ENCODE data around the gene HSPA1A. TPM values are rescaled to one million over a fixed set of nuclear protein-coding genes. Genes with fewer than 3 reads are reported as not detected.
"Not testable (repeated sequence)": the region's sequence is repeated elsewhere in the genome, so short reads cannot be mapped to it uniquely, and the experiment has no call there.

Gene HSPA1A
- total and polyA plus RNA-seq, 2 donors (not counting 1 experiment from before 2014, with no cell fraction given) = 66.3 to 70.0 TPM

- H3K27me3 ChIP-seq (ENCODE audit: control insufficient read depth, insufficient read depth, low read length) = no peaks in the 10 kb centered on the region
- no peaks in the 10 kb centered on the region for H4K20me1 ChIP-seq (ENCODE audit: control insufficient read depth, extremely low read depth, insufficient read depth, low read length)
- no peak overlapping the region for H3K9ac ChIP-seq (ENCODE audit: insufficient read depth, low read length)
- no peak overlapping the region for H3K4me3 ChIP-seq (replicated peaks in 1 of 4; ENCODE audit: control extremely low read depth in 1 of 4, insufficient read depth in 1 of 4, low read depth in 3 of 4, low read length in 4 of 4)
- no peak for TF ChIP-seq EZH2 (IDR thresholded peaks at IDR 0.05; ENCODE audit: low read length, missing control alignments)
- no peak for TF ChIP-seq CTCF (conservative IDR thresholded peaks at IDR 0.05 in 1 of 2, IDR thresholded peaks at IDR 0.05 in 1 of 2; ENCODE audit: low read depth in 1 of 2, low read length in 2 of 2)
- DNase-seq (ENCODE audit: low read depth in 2 of 2) = no peak
- H3K4me1 ChIP-seq (ENCODE audit: control insufficient read depth, extremely low read depth, insufficient read depth, low read length) = no peaks in the 10 kb centered on the region
- H3K9me3 ChIP-seq (ENCODE audit: control insufficient read depth, insufficient read depth, low read depth, low read length) = no peaks in the 10 kb centered on the region
- no peak overlapping the region for H3K4me2 ChIP-seq (ENCODE audit: extremely low read depth, insufficient read depth, low read length)
- H2AFZ ChIP-seq (ENCODE audit: low read length) = no peak overlapping the region
- H3K27ac ChIP-seq (ENCODE audit: insufficient read depth, low read length) = no peak overlapping the region
- peaks cover 2% of the 10 kb centered on the region for H3K79me2 ChIP-seq (ENCODE audit: control insufficient read depth, insufficient read depth, low read length)
- H3K36me3 ChIP-seq (ENCODE audit: control insufficient read depth, insufficient read depth, low read length) = no peaks in the 10 kb centered on the region
Measured at GRCh38 chr6:31811645-31812044, 3.7 kb upstream of the HSPA1A start.

GRCh38 chr6:31813465-31813849 lies 1.9 kb upstream of the HSPA1A start:
- Histone ChIP-seq H4K20me1 (ENCODE audit: control insufficient read depth, extremely low read depth, insufficient read depth, low read length) (no peaks in the 10 kb centered on the region), H3K4me1 (ENCODE audit: control insufficient read depth, extremely low read depth, insufficient read depth, low read length) (no peaks in the 10 kb centered on the region), H2AFZ (ENCODE audit: low read length) (no peak overlapping the region), H3K4me2 (ENCODE audit: extremely low read depth, insufficient read depth, low read length) (peak overlapping the region; percentile 44), H3K79me2 (ENCODE audit: control insufficient read depth, insufficient read depth, low read length) (peaks cover 14% of the 10 kb centered on the region), H3K9me3 (ENCODE audit: control insufficient read depth, insufficient read depth, low read depth, low read length) (no peaks in the 10 kb centered on the region), H3K9ac (ENCODE audit: insufficient read depth, low read length) (no peak overlapping the region), H3K27me3 (ENCODE audit: control insufficient read depth, insufficient read depth, low read length) (no peaks in the 10 kb centered on the region), H3K27ac (ENCODE audit: insufficient read depth, low read length) (peak overlapping the region; percentile 48), H3K4me3 (replicated peaks in 1 of 4; ENCODE audit: control extremely low read depth in 1 of 4, insufficient read depth in 1 of 4, low read depth in 3 of 4, low read length in 4 of 4) (peak overlapping the region in 1 of 4 experiments; percentile 42), H3K36me3 (ENCODE audit: control insufficient read depth, insufficient read depth, low read length) (no peaks in the 10 kb centered on the region)
- TF ChIP-seq CTCF (conservative IDR thresholded peaks at IDR 0.05 in 1 of 2, IDR thresholded peaks at IDR 0.05 in 1 of 2; ENCODE audit: low read depth in 1 of 2, low read length in 2 of 2) (no peak), EZH2 (IDR thresholded peaks at IDR 0.05; ENCODE audit: low read length, missing control alignments) (no peak)
- DNase-seq (ENCODE audit: low read depth in 2 of 2) = no peak

DNA sequence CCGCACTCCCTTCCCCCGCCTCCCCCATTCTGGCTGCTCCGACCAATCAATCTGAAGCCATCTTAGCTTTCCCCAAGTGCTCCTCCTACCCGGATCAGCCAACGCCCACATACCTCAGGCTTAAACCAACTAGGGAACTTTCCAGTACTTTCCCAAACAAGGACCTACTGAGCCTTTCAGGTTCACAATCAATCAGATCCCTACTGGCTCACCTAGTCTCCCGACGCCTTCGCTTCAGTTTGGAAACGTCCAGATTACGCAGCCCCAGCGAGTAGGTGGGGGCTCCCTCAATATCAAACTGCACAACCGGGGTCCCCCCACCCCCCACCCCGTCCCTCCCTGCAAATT lies 692 bp upstream of the HSPA1A start:
- Histone ChIP-seq H3K27ac (ENCODE audit: insufficient read depth, low read length) (peak overlapping the region; percentile 57), H3K9me3 (ENCODE audit: control insufficient read depth, insufficient read depth, low read depth, low read length) (no peaks in the 10 kb centered on the region), H3K79me2 (ENCODE audit: control insufficient read depth, insufficient read depth, low read length) (peaks cover 21% of the 10 kb centered on the region), H3K9ac (ENCODE audit: insufficient read depth, low read length) (peak overlapping the region; percentile 30), H3K36me3 (ENCODE audit: control insufficient read depth, insufficient read depth, low read length) (no peaks in the 10 kb centered on the region), H4K20me1 (ENCODE audit: control insufficient read depth, extremely low read depth, insufficient read depth, low read length) (no peaks in the 10 kb centered on the region), H3K4me1 (ENCODE audit: control insufficient read depth, extremely low read depth, insufficient read depth, low read length) (peaks cover 2% of the 10 kb centered on the region), H3K27me3 (ENCODE audit: control insufficient read depth, insufficient read depth, low read length) (no peaks in the 10 kb centered on the region), H2AFZ (ENCODE audit: low read length) (no peak overlapping the region), H3K4me3 (replicated peaks in 1 of 4; ENCODE audit: control extremely low read depth in 1 of 4, insufficient read depth in 1 of 4, low read depth in 3 of 4, low read length in 4 of 4) (peak overlapping the region; percentile 42 to 82 (median 60)), H3K4me2 (ENCODE audit: extremely low read depth, insufficient read depth, low read length) (peak overlapping the region; percentile 89)
- no peak for TF ChIP-seq CTCF (conservative IDR thresholded peaks at IDR 0.05 in 1 of 2, IDR thresholded peaks at IDR 0.05 in 1 of 2; ENCODE audit: low read depth in 1 of 2, low read length in 2 of 2)
- TF ChIP-seq EZH2 (IDR thresholded peaks at IDR 0.05; ENCODE audit: low read length, missing control alignments) = no peak
- peak; percentile 98 to 99 for DNase-seq (ENCODE audit: low read depth in 2 of 2)

DNA sequence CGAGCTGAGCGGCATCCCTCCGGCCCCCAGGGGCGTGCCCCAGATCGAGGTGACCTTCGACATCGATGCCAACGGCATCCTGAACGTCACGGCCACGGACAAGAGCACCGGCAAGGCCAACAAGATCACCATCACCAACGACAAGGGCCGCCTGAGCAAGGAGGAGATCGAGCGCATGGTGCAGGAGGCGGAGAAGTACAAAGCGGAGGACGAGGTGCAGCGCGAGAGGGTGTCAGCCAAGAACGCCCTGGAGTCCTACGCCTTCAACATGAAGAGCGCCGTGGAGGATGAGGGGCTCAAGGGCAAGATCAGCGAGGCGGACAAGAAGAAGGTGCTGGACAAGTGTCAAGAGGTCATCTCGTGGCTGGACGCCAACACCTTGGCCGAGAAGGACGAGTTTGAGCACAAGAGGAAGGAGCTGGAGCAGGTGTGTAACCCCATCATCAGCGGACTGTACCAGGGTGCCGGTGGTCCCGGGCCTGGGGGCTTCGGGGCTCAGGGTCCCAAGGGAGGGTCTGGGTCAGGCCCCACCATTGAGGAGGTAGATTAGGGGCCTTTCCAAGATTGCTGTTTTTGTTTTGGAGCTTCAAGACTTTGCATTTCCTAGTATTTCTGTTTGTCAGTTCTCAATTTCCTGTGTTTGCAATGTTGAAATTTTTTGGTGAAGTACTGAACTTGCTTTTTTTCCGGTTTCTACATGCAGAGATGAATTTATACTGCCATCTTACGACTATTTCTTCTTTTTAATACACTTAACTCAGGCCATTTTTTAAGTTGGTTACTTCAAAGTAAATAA lies 2.0 kb downstream of the HSPA1A start:
- not testable (repeated sequence) for H2AFZ ChIP-seq (ENCODE audit: low read length); H3K9me3 ChIP-seq (ENCODE audit: control insufficient read depth, insufficient read depth, low read depth, low read length); H3K27me3 ChIP-seq (ENCODE audit: control insufficient read depth, insufficient read depth, low read length); H3K4me1 ChIP-seq (ENCODE audit: control insufficient read depth, extremely low read depth, insufficient read depth, low read length); H3K9ac ChIP-seq (ENCODE audit: insufficient read depth, low read length); H4K20me1 ChIP-seq (ENCODE audit: control insufficient read depth, extremely low read depth, insufficient read depth, low read length); H3K36me3 ChIP-seq (ENCODE audit: control insufficient read depth, insufficient read depth, low read length); H3K27ac ChIP-seq (ENCODE audit: insufficient read depth, low read length)
- DNase-seq (ENCODE audit: low read depth in 2 of 2) = peak in 1 of 2 donors; percentile 50
- Histone ChIP-seq H3K4me2 (ENCODE audit: extremely low read depth, insufficient read depth, low read length) (peak overlapping the region; percentile 96), H3K4me3 (replicated peaks in 1 of 4; ENCODE audit: control extremely low read depth in 1 of 4, insufficient read depth in 1 of 4, low read depth in 3 of 4, low read length in 4 of 4) (peak overlapping the region; percentile 45 to 67 (median 52)), H3K79me2 (ENCODE audit: control insufficient read depth, insufficient read depth, low read length) (peaks cover 21% of the 10 kb centered on the region)
